Muscle of arm (tissue), 12 donors: ENCODE data around the gene RIN3. TPM values are rescaled to one million over a fixed set of nuclear protein-coding genes. Genes with fewer than 3 reads are reported as not detected.
"Not testable (repeated sequence)": the region's sequence is repeated elsewhere in the genome, so short reads cannot be mapped to it uniquely, and the experiment has no call there.

Experiments used
- DNase-seq: peaks from one replicate; pipeline ENCODE4 v3.0.0-alpha.2; 2013
- polyA plus RNA-seq, 12 donors: library from polyadenylated mRNA; unstranded; fragments of 120-200 nt; gene quantifications; one replicate each; pipeline ENCODE4 v1.2.1, GENCODE V29; 2013; ENCODE audit not compliant: insufficient read length in 12 of 12

RIN3 gene
- polyA plus RNA-seq, 12 donors: 9.8 to 50.6 (median 12.1) TPM; not detected in 1

DNA sequence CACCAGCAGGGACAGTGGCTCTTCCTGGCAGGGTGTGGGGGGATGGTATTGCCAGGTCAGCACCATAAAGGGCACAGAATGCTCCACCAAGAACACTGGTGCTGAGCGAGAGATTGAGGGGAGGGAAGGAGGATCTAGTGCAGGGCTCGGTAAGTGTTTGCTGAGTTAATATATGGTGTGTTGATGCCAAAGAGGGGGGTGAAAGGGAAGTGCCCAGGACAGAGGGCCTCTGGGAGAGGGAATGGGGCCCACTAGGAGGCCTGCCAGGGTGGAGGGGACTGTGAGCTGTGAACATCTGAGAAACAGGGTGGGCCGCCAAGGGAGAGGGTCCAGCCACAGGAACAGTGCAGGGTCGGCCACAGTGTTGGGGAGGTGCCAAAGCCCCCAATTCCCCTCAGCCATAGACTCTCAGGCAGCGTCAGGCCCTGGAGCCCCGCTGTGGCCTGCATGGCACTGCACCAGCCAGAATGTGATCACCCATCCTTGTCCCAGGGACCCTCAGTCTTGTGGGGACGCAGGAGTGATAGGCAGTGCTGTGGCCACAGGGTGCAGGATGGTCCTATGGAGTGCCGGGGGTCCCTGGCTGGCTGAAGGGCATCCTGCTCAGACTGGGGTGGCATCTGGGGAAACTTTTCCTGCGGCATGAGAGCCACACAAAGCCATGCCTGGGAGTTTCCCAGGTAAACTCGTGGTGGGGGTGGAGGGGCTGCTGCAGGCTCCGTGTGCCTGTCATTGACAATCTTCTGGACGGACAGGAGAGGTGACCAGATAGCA, 11.9 kb downstream of the RIN3 start:
- no peak for DNase-seq

DNA sequence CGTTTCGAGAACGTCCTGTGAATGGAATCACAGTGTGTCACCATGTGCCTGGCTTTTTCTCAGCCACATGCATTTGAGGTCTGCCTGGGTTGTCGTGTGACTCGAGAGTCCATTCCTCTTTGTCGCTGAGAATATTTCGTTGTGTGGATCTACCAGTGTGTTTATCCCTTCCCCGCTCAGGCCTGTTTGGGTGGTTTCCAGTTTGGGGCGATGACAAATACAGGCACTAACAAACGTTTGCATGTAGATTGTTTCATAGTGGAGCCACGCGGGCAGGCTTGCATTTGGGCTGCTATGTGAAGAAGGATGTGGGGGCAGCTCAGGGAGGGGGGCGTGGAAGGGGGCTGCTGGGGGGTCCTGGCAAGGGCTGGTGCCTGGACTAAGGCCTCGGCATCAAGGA, 14.1 kb downstream of the RIN3 start:
- no peak for DNase-seq

DNA sequence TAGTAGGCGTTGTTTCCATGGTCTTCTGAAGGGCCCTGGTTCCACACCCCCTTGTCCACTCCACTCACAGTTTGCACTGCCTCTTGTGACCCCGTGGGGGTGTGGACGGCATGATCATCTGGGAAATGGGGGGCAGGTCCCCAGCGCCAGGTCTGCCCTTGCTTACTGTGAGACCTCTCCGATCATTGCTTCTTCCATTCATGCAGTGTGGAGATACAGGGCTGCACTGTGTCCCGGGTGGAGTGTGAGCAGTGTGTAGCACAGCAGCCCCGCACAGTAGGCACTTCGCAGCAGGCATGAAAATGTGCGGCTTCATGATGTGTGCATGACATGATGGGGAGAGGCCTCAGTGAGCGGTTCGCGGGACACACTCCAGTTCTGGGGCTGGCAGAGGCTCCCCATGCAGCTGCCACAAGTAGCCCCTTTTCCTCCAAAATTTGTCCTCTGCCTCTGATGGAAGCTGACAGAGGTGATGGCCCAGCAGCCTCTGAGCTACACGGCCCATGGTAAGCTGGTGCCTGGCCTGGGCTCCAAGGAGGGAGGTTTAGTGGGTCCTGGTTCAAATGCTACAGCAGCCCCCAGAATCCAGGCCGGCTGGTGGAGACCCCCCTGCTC, 15.0 kb downstream of the RIN3 start:
- no peak for DNase-seq

DNA sequence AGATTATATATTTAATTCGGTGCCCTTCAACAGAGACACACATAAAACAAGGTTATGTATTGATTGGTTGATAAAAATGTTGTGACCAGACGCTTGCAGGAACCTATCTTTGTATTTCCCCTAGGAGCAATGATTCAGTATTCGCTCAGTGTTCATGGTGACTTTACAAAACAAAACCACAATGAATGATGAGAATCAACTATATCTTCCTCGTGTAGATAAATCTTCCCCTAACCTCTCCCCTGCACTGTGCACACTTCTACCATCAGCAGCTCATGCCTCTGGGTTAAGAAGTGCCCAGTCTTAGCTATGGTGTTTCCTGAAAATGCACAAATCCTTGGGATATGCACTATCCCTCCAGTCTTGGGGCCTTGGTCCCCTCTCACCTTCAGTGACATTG, 16.3 kb downstream of the RIN3 start:
- no peak for DNase-seq

DNA sequence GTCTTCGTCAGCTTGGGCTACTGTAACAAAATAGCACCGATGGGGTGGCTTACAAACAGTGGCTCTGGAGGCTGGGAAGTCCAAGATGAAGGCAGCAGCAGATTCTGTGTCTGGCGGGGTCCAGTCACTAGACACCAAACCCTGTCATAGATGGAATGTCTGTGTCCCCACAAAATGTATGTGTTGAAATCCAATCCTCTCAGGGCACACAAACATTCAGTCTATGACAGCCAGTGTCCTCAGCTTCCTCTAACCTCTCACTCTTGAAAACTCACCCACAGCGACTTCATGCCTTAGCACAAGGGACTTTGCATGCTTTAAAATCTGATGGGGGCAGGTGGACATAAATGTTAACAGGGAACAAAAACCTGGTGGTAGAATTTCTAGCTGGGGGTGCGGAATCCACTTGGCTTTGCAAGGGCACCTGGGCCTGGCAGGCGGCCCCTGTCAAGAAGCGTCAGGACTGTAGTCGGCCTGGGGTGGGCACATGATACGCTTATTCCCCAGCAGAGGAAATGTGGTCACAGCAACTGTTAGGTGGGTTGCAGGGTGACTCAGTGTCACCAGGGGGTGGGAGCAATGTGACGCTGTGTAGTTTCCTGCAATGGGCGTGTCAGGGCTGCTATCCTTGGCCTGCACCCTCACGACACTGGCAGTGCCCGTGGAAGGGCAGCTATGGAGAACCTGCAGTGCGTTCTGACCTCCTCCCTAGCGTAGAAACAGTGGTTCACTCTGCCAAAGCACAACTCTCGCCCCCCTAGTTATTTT, 17.7 kb downstream of the RIN3 start:
- no peak for DNase-seq

DNA sequence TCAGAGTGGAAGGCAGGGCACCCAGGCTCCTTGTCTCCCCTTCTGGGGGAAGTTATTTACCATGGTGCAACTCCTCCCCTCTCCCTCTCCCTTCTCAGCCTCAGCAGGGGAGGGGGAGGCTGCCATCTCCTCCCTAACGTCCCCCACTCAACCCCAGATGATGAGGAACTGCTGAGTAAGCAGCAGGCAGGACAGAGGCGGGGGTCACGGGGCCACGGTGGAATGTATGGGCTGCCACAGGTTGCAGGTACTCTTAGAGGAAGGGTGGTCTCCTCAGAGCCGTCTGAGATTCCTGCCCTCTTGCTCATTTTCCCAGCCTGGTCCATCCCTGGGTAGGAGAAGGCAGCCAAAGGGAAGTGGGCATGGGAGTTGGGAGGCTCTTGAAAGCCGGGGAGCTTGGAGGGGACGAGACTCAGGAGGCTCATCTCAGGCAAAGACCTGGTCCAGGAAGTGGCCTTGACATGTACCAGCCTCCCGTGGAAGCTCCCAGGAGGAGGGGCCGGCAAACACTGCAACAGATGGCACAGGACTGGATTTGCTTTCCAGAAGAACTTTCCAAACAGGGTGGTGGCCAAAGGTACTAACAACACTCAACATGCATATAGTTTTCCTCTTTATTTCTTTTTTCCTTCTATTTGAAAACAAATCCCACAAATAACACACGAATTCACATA, 19.0 kb downstream of the RIN3 start:
- no peak for DNase-seq

DNA sequence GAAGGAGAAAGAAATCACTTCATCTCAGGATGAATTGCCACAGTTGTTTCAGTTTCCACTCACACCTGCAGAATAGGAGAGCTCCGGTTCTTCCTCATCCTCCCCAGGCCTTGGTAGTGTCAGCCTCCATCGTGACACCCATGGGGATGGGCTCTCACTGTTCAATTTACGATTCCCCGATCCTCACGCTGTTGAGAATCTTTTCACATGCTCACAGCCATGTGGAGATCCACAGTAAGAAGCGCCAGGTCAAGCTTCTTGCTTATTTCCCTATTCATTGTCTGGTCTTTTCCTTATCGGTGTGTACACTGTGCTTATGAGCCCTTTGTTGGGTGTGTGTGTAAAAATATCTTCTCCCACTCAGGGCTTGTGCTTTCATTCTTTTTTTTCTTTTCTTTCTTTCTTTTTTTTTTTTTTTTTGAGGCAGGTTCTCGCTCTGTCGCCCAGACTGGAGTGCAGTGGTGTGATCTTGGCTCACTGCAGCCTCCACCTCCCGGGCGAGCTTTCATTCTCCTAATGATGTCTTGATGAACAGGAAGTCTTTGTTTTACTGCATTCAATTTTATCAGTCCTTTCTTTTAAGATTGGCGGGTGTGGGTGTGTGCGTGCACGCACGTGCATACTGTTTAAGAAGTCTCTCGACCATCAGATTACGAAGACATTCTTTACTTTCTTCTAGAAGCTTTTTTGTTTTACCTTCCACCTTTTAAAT, 21.5 kb downstream of the RIN3 start:
- DNase-seq: no peak

DNA sequence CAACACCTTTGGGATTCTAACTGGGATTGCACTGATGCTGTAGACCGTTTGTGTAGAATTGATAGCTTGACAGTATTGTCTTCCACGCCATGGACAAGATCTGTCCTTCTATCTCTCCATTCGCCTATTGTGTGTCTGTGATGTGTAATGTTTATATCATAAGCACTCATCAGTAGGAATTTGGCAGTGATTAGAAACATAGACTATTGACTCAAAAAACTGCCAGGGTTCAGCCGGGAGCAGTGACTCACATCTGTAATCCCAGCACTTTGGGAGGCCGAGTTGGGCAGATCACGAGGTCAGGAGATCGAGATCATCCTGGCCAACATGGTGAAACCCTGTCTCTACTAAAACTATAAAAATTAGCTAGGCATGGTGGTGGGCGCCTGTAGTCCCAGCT, 22.6 kb downstream of the RIN3 start:
- DNase-seq: not testable (repeated sequence)

DNA sequence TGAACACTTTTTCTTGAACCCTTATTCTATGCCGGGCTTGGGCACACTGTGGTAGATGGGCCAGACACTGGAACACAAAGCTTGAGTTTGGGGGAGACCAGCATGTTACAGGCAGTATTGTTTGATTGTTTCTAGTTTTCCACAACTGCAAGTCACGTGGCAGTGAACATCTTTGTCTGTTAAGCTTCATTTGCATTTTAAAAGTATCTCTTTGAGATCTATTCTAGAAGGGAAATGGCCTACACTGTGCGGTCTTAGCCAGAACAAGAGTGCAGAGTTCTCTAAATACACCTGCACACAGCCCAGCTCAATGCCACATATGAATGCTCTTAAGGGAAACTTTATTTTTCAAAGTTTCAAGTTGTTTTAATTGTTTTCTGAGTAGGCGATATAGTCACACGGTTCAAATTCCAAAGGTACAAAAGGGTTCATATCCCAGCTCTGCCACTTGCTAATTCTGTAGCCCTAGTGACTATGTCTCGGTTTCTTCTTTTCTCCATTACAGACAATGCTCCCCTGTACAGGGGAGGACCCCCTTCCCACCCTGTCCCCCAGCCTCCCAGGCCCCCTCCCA, 24.9 kb downstream of the RIN3 start:
- DNase-seq: no peak

DNA sequence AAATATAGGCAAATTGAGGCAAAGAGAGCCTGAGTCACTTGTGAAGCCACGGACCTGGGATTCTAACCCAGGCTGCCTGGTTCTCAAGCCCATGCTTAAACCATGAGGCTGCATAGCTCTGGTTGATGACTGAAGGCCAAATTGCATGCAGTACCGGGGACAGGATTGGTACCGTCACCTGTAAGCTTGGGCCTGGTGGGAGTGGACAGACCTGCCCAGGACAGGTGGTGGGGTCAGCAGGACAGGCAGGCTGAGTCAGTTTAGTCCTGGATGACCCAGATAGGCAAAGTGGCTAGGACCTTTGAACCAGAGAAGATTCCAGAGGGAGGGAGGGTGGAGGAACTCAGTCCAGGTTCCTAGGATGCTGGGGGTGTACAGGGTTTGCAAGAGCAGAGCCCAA, 25.8 kb downstream of the RIN3 start:
- DNase-seq: no peak

DNA sequence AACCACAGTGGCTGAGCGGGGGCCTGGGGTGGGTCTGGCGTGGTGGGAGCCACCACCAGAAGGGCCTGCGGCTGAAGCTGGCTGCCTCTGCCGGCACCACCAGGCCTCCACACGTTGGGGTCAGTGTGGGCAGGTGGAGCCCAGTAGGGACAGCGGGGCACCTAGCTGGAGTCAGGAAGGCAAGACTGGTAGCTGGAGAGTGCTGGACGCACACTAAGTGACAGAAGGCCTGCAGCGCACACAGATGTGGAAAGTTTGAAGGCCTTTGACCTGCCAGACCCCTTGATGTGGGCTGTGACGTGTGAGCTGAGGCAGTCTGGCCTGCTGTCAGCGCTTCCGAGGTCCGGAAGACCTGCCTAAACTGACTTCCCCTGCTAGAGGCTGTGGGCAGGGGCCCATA, 26.3 kb downstream of the RIN3 start:
- no peak for DNase-seq

DNA sequence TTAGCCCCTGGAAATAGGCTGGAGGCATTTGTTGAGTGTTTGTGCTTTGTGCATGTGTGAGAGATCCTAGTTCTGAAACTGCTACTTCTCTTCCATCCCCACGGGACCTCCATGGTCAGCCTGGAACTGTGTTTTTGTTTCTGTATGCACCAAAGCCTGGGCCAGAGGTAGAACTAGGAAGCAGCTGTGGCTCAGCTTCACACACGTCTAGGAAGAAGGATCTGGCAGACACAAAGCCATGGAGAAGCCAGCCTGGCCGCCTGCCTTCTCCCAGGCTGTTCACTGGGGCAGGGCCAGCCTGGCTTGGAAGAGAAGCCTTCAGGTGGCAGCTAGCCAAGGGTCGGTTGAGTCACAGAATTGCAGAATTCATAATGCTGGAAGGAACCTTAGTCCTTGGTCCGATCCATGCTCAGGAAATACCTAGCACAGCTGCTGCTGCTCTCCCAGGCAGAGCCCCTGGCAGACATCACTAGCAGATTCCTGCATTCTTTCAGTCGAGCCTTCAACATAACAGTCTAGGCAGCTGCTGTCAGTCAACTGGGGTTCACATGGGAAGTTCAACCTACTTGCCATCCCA, 27.0 kb downstream of the RIN3 start:
- DNase-seq: peak; percentile 94

DNA sequence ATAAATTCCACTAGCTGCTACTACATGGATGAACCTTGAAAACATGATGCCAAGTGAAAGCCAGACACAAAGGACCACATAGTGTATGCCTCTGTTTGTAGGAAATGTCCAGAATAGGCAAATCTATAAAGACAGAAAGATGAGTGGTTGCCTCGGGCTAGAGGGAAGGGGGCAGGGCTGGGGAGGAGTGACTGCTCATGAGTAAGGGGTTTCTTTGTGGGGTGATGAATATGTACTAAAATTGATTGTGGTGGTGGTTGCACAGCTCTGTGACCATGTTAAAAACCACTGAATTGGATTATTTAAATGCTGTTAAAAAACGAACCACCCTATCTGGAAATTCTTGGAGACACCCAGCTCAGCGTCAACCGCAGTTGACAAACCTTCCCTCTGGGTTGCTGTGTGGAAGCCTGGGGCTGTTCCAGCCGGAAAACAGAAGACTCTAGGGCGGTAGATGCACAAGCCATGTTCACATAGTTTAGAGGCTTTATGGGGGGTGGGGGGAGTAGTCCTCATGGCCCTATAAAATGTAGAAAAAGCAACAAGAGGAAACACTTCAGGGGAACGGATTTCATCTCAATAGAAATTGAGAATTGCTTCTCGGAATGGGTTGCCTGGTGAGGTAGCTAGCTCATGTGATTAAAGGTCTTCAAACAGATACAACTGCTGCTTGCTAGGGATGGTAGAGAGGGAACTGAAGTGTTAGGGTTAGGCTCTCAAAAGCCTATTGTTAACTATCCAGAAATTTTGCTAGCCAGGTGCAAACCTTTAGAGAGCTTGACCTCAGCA, 29.4 kb downstream of the RIN3 start:
- no peak for DNase-seq

DNA sequence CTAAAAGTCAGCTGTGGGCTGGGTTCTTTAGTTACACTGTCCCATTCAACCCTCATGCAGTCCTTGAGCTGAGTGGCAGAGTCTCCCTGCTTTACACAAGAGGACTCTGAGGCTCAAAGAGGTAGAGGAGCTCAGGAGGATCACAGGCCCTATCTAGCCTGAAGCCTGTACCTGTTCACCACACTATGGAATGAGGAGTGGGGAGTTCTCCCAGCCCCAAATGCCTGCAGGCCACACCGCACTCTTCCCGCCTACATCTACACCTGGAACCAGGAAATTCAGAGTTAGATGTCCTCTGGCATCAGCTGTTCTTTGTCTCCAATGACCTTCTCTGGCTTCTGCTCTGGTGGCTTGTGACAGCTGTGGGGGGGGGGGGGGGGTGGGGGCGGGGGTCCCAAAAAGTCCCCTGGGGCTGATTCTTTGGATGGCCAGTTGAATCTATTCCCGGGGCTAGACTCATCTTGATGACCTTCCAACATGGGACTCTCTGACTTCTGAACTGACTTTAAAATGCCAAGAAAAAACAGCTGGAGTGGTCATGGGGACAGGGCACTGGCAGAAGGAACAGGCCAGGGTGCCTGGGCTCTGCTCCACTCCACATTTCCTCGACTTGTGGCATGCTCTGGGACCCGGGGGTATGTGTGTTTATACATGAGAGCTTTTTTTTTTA, 30.6 kb downstream of the RIN3 start:
- no peak for DNase-seq

DNA sequence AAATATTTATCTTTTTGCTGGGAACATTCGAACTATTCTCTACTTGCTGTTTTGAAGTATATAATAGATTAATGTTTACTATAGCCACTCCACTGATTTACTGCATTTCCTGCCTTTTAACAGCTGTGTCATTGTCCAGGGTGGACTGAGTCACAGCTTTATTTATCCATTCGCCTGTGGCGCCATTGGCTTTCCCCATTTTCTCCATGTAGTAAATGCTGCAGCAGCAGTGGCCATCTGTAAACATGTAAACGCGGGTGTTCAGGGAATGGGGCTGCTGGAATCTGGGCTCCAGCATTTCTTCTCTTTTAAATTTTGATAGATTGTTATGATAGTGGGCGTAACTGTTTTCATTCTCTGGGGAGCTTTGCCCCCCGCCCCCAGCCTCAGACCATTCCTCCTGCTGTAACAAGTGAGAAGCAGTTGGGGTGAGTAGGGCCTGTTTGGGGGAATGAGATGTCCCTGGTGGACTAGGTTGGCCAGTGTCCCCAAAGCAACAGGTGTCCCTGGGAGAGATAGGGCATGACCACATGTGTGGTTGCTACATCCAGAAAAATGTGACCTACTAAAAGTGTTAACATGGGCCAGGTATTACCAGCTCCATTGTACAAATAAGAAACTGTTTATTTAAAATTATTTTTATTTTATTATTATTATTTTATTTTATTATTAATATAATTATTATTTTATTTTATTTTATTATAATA, 32.9 kb downstream of the RIN3 start:
- no peak for DNase-seq

DNA sequence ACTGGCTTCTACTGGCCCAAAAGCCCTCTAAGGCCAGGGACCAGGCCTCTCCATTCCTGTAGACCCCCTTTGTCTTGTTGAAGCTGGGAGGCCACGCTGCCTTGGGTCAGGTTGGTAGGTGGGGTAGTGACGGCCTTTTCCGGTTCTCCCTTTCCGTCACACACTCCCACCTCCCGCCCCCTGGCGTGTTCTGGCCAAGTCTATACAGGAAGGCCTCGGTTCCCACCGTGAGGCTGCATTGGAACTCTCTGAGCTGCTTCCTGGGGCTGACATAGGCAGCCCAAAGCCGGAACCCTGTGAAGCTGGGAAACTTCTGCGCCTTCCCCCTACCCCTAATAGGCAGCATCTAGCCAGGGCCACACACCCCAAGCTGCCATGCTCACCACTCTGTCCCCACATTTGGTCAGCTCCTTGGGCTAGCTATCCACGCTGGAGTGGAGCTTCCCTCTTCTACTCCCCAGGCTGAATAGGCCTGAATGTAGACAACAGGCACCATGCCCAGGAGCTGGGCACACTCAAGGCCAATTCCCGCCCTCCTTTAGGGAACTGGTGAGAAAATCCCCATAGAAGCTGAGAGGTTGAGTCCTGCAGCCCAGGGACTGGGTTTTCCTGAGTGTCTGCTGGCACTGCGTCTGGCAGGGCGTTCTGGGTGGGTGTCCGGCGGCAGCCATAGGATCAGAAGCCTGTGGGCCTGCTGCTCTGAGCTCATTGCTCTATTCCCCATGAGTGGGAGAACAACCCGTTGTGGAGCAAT, 35.7 kb downstream of the RIN3 start:
- no peak for DNase-seq

DNA sequence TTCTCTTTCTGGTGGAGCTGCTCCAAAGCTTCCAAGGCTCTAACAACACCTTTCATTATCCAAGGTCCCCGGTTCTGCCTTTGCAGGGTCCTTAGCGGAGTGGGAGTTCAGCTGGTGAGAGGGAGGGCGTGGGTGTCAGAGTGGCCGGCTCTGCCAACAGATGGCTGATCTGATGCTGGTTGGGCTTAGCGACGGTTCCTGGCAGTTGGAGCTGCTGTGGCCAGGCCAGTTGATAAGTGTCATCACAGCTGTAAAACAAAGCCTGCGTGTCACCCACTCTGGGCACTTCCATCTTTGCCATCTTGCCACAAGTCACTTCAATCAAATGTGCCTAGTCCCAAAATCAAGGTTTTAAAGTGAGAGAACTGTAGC, 36.3 kb downstream of the RIN3 start:
- peak; percentile 55 for DNase-seq
